Stimulated activated CD8-positive, alpha-beta memory T cell treated with anti-CD3 and anti-CD28 coated beads, Interleukin-12 subunit alpha, Interleukin-12 subunit beta, amount 100 ng/mL, for 4 hours (primary cell): ENCODE results near the gene ARIH2.
A peak's percentile ranks its signal among the peaks of the same experiment; 100 is the strongest.
"Not testable (repeated sequence)": the region's sequence is repeated elsewhere in the genome, so short reads cannot be mapped to it uniquely, and the experiment has no call there.

ENCODE experiments used
- DNase-seq: peaks from one replicate; pipeline ENCODE4 v3.0.0-alpha.2; 2020; ENCODE audit warnings: low read depth

The ARIH2 gene

GRCh38 chr3:48918388-48919214, at the start of gene ARIH2:
ARIH2 (plus strand) TSS chr3:48918842; CDS start chr3:48927559, 8,717 bp downstream.
- DNase-seq, result peak; percentile 82

- DNase-seq, result no peak
These were observed 41.0 kb upstream of the ARIH2 start for GRCh38 chr3:48877671-48878070.

- DNase-seq, result no peak
These were observed 39.2 kb upstream of the ARIH2 start for GRCh38 chr3:48879307-48879993.

GRCh38 chr3:48879994-48880377, 38.7 kb upstream of the ARIH2 start:
- no peak for DNase-seq

- no peak for DNase-seq
These were observed 37.6 kb upstream of the ARIH2 start for GRCh38 chr3:48881006-48881405.

GRCh38 chr3:48881652-48882114, 37.0 kb upstream of the ARIH2 start:
- no peak for DNase-seq

GRCh38 chr3:48885753-48886152, 32.9 kb upstream of the ARIH2 start:
- no peak for DNase-seq

GRCh38 chr3:48891606-48892005, 27.0 kb upstream of the ARIH2 start:
- no peak for DNase-seq

GRCh38 chr3:48894516-48894915, 24.1 kb upstream of the ARIH2 start:
- DNase-seq, result no peak

GRCh38 chr3:48896936-48897335, 21.7 kb upstream of the ARIH2 start:
- DNase-seq, result no peak

GRCh38 chr3:48897460-48898376, 20.9 kb upstream of the ARIH2 start:
- no peak for DNase-seq

GRCh38 chr3:48898383-48899234, 20.0 kb upstream of the ARIH2 start, which contains the start of gene SLC25A20:
SLC25A20 (minus strand) TSS chr3:48898882; CDS start chr3:48898794, 88 bp downstream.
- DNase-seq, result peak; percentile 84

GRCh38 chr3:48899273-48899672, 19.4 kb upstream of the ARIH2 start:
- no peak for DNase-seq

GRCh38 chr3:48907026-48907425, 11.6 kb upstream of the ARIH2 start:
- DNase-seq, result not testable (repeated sequence)

GRCh38 chr3:48915296-48915695, 3.3 kb upstream of the ARIH2 start:
- DNase-seq, result no peak

GRCh38 chr3:48919215-48920138, 835 bp downstream of the ARIH2 start:
- DNase-seq, result peak; percentile 30

- no peak for DNase-seq
These were observed 8.1 kb downstream of the ARIH2 start for GRCh38 chr3:48926425-48927392.

- DNase-seq, result no peak
These were observed 9.3 kb downstream of the ARIH2 start for GRCh38 chr3:48927928-48928327.

GRCh38 chr3:48928679-48929078, 10.0 kb downstream of the ARIH2 start:
- no peak for DNase-seq
